Measurements from ENCODE around the gene POLR2M. TPM values are rescaled to one million over a fixed set of nuclear protein-coding genes. Genes with fewer than 3 reads are reported as not detected.

POLR2M gene
- total and polyA plus RNA-seq, 2 experiments from 2014 or later = 19.6 to 46.3 TPM

DNA sequence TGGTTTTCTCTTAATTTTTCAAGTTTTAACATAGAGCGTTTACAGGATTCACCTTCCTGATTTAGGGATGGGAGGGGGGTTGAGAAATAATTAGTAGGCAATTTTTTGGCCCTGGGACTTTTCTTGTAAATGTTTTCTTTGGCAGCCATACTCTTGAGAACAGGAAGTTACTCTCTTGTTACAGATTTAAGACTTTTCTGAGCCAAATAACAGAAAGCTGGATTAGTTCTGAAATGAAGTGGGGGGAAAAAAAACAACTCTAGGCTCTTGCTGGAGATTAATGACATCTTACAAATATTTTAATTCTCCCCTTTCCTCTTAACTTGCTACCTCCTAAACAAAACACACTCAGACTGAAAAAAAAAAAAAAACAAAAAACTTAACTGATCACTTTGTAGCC is 13.8 kb upstream of the POLR2M start (continued):
- TF ChIP-seq, protein P1, sequence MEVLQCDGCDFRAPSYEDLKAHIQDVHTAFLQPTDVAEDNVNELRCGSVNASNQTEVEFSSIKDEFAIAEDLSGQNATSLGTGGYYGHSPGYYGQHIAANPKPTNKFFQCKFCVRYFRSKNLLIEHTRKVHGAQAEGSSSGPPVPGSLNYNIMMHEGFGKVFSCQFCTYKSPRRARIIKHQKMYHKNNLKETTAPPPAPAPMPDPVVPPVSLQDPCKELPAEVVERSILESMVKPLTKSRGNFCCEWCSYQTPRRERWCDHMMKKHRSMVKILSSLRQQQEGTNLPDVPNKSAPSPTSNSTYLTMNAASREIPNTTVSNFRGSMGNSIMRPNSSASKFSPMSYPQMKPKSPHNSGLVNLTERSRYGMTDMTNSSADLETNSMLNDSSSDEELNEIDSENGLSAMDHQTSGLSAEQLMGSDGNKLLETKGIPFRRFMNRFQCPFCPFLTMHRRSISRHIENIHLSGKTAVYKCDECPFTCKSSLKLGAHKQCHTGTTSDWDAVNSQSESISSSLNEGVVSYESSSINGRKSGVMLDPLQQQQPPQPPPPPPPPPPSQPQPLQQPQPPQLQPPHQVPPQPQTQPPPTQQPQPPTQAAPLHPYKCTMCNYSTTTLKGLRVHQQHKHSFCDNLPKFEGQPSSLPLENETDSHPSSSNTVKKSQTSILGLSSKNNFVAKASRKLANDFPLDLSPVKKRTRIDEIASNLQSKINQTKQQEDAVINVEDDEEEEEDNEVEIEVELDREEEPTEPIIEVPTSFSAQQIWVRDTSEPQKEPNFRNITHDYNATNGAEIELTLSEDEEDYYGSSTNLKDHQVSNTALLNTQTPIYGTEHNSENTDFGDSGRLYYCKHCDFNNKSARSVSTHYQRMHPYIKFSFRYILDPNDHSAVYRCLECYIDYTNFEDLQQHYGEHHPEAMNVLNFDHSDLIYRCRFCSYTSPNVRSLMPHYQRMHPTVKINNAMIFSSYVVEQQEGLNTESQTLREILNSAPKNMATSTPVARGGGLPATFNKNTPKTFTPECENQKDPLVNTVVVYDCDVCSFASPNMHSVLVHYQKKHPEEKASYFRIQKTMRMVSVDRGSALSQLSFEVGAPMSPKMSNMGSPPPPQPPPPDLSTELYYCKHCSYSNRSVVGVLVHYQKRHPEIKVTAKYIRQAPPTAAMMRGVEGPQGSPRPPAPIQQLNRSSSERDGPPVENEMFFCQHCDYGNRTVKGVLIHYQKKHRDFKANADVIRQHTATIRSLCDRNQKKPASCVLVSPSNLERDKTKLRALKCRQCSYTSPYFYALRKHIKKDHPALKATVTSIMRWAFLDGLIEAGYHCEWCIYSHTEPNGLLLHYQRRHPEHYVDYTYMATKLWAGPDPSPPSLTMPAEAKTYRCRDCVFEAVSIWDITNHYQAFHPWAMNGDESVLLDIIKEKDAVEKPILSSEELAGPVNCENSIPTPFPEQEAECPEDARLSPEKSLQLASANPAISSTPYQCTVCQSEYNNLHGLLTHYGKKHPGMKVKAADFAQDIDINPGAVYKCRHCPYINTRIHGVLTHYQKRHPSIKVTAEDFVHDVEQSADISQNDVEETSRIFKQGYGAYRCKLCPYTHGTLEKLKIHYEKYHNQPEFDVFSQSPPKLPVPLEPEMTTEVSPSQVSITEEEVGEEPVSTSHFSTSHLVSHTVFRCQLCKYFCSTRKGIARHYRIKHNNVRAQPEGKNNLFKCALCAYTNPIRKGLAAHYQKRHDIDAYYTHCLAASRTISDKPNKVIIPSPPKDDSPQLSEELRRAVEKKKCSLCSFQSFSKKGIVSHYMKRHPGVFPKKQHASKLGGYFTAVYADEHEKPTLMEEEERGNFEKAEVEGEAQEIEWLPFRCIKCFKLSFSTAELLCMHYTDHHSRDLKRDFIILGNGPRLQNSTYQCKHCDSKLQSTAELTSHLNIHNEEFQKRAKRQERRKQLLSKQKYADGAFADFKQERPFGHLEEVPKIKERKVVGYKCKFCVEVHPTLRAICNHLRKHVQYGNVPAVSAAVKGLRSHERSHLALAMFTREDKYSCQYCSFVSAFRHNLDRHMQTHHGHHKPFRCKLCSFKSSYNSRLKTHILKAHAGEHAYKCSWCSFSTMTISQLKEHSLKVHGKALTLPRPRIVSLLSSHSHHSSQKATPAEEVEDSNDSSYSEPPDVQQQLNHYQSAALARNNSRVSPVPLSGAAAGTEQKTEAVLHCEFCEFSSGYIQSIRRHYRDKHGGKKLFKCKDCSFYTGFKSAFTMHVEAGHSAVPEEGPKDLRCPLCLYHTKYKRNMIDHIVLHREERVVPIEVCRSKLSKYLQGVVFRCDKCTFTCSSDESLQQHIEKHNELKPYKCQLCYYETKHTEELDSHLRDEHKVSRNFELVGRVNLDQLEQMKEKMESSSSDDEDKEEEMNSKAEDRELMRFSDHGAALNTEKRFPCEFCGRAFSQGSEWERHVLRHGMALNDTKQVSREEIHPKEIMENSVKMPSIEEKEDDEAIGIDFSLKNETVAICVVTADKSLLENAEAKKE (CRISPR knock-in tag; IDR thresholded peaks at IDR 0.05) = no peak
- TF ChIP-seq CREB1 (CRISPR knock-in tag; IDR thresholded peaks at IDR 0.05; ENCODE audit: low read depth) (no peak), ZNF114 (CRISPR knock-in tag; IDR thresholded peaks at IDR 0.05) (no peak), STAT1 (IDR thresholded peaks at IDR 0.05; ENCODE audit: unreplicated experiment) (no peak), NANOG (IDR thresholded peaks at IDR 0.05; ENCODE audit: borderline replicate concordance) (no peak), EZH2phosphoT487 (IDR thresholded peaks at IDR 0.05; ENCODE audit: unreplicated experiment) (no peak), POLR2AphosphoS5 (IDR thresholded peaks at IDR 0.05; ENCODE audit: low read depth) (no peak), JUNB (IDR thresholded peaks at IDR 0.05; ENCODE audit: unreplicated experiment) (no peak), EZH2 (IDR thresholded peaks at IDR 0.05; ENCODE audit: low read depth, unreplicated experiment) (no peak), ZNF331 (CRISPR knock-in tag; IDR thresholded peaks at IDR 0.05; ENCODE audit: low read depth) (no peak)
- TF ChIP-seq, protein P2, sequence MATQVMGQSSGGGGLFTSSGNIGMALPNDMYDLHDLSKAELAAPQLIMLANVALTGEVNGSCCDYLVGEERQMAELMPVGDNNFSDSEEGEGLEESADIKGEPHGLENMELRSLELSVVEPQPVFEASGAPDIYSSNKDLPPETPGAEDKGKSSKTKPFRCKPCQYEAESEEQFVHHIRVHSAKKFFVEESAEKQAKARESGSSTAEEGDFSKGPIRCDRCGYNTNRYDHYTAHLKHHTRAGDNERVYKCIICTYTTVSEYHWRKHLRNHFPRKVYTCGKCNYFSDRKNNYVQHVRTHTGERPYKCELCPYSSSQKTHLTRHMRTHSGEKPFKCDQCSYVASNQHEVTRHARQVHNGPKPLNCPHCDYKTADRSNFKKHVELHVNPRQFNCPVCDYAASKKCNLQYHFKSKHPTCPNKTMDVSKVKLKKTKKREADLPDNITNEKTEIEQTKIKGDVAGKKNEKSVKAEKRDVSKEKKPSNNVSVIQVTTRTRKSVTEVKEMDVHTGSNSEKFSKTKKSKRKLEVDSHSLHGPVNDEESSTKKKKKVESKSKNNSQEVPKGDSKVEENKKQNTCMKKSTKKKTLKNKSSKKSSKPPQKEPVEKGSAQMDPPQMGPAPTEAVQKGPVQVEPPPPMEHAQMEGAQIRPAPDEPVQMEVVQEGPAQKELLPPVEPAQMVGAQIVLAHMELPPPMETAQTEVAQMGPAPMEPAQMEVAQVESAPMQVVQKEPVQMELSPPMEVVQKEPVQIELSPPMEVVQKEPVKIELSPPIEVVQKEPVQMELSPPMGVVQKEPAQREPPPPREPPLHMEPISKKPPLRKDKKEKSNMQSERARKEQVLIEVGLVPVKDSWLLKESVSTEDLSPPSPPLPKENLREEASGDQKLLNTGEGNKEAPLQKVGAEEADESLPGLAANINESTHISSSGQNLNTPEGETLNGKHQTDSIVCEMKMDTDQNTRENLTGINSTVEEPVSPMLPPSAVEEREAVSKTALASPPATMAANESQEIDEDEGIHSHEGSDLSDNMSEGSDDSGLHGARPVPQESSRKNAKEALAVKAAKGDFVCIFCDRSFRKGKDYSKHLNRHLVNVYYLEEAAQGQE (IDR thresholded peaks at IDR 0.05; ENCODE audit: unreplicated experiment) = no peak
- TF ChIP-seq, protein P3, sequence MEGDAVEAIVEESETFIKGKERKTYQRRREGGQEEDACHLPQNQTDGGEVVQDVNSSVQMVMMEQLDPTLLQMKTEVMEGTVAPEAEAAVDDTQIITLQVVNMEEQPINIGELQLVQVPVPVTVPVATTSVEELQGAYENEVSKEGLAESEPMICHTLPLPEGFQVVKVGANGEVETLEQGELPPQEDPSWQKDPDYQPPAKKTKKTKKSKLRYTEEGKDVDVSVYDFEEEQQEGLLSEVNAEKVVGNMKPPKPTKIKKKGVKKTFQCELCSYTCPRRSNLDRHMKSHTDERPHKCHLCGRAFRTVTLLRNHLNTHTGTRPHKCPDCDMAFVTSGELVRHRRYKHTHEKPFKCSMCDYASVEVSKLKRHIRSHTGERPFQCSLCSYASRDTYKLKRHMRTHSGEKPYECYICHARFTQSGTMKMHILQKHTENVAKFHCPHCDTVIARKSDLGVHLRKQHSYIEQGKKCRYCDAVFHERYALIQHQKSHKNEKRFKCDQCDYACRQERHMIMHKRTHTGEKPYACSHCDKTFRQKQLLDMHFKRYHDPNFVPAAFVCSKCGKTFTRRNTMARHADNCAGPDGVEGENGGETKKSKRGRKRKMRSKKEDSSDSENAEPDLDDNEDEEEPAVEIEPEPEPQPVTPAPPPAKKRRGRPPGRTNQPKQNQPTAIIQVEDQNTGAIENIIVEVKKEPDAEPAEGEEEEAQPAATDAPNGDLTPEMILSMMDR (conservative IDR thresholded peaks at IDR 0.05; ENCODE audit: low read depth in 2 of 2) = no peak
